HG02642 (cell line): ENCODE data around the gene SACS.

Experiments
- ATAC-seq: cut with Tn5 transposase; IDR thresholded peaks from one replicate; pipeline ENCODE4 v1.9.1; 2021; ENCODE audit warnings: mild to moderate bottlenecking; ENCODE audit not compliant: unreplicated experiment, poor library complexity

SACS gene, protein sequence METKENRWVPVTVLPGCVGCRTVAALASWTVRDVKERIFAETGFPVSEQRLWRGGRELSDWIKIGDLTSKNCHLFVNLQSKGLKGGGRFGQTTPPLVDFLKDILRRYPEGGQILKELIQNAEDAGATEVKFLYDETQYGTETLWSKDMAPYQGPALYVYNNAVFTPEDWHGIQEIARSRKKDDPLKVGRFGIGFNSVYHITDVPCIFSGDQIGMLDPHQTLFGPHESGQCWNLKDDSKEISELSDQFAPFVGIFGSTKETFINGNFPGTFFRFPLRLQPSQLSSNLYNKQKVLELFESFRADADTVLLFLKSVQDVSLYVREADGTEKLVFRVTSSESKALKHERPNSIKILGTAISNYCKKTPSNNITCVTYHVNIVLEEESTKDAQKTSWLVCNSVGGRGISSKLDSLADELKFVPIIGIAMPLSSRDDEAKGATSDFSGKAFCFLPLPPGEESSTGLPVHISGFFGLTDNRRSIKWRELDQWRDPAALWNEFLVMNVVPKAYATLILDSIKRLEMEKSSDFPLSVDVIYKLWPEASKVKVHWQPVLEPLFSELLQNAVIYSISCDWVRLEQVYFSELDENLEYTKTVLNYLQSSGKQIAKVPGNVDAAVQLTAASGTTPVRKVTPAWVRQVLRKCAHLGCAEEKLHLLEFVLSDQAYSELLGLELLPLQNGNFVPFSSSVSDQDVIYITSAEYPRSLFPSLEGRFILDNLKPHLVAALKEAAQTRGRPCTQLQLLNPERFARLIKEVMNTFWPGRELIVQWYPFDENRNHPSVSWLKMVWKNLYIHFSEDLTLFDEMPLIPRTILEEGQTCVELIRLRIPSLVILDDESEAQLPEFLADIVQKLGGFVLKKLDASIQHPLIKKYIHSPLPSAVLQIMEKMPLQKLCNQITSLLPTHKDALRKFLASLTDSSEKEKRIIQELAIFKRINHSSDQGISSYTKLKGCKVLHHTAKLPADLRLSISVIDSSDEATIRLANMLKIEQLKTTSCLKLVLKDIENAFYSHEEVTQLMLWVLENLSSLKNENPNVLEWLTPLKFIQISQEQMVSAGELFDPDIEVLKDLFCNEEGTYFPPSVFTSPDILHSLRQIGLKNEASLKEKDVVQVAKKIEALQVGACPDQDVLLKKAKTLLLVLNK (N-terminal part only)

DNA sequence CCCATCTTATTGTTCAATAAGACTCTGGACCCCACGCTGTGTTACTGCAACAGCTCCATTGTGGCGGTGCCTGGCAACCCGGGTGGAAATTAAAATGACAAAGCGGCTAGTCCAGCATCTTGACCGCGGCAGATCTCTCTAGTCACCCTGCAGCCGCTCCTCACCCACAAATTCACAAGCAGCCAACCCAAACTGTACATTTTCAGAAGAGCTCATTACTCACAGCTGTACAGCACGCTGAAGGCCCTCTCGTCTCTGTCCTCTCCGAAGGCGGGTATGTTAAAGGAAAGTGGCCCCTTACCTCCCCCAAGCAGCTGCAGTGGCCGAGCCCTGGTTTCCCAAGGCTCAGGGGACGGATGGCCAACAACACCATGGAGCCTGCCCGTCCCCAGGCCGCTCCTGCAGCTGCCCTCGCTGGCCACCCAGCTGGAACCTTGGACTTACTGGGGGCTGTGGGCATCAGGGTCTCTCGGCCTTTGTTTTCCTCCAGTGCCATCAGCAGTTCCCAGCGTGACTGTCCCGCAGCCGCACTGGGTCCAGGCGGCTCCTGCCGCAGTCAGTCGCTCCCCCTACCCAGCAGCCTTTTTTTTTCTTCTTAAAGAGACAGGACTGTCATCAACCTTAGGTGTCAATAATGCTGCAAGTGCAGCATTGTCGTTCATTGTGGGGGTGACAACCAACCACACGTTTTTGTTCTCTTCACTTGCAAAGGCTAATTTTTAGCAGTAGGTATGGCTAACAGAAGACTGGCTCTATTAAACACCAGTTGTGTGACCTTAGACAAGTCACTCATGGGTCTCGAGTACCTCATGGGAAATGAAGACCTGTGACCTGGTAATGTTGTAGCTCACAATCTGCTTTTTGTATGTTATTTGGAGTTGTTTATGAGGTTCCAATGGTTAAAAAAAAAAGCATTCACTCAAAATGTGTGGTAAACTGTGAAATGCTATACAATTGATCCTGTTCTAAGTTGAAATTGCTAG is at the start of gene SACS:
Gene SACS, minus strand, starts transcription at position 532 of the 983 bp plus-strand sequence. CDS start 22,463 bp downstream, outside the sequence.
- no peak for ATAC-seq

DNA sequence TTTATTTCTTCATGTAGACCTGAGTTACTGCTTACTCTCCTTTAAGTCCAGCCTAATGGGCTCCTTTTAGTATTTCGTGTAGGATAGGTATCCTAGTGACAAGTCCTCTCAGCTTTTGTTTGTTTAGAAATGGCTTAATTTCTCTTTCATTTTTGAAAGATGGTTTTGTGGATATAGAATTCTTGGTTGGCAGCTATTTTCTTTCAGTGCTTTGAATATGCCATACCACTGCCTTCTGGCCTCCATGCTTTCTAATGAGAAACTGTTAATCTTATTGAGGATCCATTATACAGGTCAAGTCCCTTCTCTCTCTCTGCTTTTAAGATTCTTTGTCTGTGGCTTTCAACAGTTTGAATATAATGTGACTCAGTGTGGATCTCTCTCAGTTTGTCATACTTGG is 46.8 kb upstream of the SACS start:
- no peak for ATAC-seq

DNA sequence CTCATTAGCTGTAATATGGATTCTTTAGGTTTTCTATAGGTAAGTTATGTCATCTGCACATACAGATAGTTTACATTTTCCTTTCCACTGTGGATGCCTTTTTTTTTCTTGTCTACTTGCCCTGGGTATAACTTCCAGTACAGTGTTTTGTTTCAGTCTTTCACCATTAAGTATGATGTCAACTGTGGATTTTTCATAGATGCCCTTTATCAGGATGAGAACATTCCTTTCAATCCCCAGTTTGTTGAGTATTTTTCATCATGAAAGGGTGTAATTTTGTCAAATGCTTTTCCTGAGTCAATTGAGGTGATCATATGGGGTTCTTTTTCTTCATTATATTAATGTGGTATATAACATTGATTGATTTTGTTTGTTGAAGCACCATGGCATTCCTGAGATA is 43.6 kb upstream of the SACS start:
- ATAC-seq: no peak

DNA sequence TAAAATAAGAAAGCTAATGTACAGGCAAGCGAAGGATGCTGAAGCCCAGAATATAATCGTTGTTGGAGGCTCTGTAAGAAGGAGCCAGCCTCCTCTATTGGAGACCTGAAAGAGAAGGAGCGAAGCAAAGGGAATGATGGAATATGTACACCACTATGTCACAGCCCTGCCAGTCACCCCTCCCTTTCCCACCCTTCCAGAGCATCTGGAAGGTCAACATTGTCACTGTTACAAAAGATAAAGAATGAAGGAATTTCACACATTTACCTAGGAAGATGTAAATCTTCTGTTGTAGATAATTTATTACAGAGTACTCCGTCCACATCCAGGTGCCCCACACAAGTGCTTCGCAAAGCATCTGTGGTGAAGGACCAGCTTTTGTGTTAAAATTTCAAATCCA is 39.7 kb upstream of the SACS start:
- ATAC-seq: no peak

DNA sequence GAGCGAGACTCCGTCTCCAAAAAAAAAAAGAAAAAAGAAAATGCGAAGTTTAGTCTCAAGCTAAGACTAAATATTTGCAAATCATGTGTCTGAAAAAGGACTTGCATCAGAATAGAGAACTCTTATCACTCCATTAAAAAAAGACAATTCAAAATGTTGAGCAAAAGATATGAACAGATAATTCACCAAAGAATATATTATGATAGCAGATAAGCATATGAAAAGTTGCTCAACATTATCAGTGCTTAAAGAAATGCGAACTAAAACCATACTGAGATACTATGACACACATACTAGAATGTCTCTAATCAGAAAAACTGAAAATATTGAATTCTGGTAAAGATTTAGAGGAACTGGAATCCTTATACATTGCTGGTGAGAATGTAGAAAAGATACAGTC is 38.7 kb upstream of the SACS start:
- ATAC-seq: no peak

DNA sequence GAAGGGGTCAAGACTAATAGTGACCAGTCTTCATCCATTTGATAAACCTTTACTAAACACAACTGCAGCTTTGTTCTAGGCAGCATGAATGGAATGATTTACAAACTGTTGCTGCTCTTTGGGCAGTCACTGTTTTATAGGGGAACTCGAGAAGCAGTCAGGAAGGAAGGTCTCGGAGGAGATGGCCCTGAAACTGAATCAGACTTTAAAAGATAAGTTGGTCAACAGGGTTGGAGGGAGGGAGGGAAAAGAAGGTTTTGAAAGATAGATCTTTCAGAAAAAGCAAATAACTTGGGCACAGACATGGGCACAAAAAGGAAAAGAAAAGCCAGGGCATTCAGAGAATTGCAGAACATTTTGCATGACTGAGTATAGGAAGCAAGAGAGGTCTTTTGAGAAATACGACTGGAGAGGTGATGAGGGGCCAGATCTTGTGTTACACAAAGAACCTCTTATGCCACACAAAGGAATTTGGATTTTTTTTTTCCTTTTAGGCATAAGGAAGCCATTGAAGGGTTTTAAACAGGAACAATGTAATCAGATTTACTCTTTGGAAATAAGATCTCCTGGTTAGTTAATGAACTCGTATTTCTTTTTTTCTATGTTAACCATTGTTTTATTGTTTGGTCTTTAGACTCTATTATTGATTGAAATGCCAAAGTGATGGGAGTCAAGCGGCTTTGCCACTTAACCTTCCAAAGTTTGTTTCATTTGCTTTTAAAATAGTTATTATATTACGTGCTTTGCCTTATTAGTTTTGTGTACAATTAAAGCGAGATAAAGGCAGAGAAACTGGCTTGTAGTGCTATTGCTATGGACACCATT is 37.5 kb upstream of the SACS start:
- ATAC-seq: no peak

DNA sequence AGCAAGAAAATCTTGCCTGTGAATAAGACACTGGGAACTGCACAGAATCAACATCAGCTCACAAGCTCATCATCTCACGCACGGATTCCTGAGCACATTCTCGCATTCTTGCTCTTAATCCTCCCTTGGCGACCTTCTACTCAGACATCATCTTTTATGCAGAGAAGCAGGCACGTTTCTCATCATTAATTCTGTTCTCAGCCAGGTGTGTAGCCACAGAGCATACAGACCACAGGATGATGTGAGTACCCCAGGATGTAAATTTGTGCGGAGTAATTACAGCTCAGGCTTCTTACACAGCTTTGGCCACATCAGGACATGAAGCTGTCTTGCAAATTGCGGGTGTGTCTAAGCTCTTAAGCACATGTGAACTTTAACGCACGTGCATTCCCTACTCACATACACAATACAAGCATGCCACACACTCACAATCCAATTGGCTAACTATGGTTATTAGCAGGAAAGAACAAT is 36.5 kb upstream of the SACS start:
- no peak for ATAC-seq

DNA sequence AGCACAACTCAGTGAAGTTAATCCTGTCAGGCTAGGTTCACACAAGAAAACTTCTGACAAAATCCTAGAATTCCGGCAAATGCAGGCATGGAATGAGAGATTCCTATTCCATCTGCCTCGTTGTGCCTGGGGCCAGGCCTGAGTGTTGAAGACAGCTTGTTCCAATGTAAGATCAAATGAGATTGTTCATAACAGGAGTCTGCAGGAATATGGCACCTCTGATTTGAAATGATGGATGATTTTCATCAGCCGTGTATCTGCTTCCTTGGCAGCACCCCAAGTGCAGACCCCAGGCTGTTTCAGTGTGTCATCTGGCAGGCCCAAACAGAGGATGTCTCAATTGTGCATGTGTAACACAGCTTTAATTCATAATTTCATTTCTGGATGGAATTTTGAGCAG is 35.3 kb upstream of the SACS start:
- no peak for ATAC-seq

DNA sequence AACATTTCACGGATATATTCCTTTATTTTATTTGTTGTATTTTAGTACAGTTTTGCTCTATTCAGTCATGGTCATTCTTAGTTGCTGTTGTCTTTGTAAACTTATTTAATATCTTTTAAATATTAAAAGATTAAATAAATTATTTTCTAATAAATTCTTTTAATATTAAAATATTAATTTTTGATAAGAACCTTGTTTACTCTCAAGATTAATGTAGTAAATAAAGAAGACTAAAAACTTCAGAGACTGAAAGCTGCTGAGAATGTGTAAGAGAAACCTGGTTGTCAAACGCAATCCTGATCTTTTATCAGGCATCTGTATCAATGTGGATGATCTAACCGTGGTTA is 34.4 kb upstream of the SACS start:
- no peak for ATAC-seq

DNA sequence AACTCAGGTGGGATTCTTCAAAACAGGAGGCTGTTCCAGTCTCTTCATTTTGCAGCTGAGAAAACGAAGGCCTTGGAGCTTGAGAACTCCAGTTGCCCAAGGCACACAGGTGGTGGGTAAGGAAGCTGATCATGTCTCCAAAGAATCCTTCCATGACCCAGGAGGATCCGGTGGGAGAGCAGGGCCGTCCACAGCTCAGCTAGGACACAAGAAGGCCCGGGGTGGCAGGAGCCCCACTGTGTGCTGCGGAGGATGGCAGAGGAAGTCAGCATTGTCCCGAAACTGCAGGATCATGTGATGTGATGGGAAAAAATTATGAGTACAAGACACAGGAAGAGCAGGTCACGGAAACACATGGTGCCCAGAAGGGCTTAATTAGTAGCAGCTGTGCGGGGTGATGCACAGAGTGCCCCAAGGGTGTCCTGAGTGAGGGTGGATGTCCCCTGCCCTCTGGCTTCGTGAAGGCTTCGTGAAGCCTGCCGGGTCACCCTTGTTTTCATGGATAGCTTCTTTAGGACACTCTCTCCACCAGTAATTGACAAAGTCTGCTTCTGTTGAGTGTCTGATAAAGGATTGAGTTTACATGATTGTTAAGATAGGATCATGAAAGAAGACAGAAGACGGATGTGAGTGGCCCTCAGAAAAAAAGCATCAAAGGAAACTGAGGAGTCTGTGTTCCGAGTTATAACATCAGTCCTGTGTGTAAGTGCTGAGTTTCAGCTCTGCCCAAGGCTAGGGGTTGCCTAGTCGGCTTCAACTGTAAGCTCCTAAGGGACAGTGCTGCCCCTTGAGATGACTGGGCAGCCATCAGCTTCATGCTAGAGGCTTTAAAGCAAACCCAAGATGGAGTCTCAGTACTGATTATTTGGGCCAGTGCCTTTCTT is 33.8 kb upstream of the SACS start:
- no peak for ATAC-seq

DNA sequence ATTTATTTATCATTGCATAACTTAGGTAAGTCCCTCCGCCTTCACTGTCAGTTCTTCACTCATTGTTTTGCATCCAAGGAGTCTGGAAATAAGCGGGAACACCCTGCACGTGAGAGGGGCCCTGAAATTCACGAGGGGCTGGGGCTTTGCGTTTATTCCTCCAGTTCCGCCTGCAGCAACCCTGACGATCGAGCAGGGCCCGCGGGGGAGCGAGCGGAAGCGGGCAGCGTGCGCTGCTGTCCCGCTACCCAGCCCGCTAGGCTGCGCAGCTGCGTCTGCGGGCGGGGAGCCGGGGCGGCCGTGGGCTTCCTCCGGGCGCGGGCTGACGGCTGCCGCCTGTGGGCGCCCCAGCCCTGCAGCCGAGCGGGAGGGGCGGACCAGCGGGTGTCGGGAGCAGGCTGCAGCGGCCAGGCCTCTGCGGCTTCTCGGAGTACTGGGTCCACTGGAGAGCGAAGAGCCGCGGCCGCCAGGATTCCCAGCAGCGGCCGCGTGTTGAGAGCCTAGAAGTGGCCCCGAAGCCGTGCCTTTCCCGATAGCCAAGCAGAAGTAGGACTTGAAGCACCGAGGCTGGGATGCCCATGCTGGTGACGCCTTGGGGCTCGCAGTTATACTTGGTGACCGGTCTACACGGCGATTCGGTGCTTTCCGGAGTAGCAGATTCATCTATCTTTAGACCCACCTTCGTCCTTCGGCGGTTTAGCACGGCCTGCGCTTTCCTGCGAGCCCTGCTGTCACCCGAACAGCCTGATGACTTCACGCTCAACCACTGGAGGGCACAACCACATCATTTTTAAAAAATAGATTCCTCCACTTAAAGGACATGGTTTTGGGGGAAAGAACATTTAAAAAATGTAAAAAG is 32.9 kb upstream of the SACS start:
- ATAC-seq: peak; percentile 90

DNA sequence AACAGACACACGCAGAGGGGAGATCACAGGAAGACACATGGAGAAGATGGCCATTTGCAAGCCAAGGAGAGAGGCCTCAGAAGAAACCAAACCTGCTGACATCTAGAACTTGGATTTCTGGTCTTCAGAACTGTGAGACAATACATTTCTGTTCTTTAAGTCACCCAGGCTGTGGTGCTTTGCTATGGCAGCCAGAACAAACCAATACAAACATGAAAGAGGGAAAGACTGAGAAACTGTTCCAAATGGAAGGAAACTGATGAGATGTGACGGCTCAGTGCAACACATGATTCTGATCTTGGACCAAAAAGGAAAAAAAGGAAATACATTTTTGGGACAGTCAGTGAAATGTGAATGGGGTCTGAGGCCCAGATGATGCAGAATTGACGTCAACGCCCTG is 30.2 kb upstream of the SACS start:
- no peak for ATAC-seq

DNA sequence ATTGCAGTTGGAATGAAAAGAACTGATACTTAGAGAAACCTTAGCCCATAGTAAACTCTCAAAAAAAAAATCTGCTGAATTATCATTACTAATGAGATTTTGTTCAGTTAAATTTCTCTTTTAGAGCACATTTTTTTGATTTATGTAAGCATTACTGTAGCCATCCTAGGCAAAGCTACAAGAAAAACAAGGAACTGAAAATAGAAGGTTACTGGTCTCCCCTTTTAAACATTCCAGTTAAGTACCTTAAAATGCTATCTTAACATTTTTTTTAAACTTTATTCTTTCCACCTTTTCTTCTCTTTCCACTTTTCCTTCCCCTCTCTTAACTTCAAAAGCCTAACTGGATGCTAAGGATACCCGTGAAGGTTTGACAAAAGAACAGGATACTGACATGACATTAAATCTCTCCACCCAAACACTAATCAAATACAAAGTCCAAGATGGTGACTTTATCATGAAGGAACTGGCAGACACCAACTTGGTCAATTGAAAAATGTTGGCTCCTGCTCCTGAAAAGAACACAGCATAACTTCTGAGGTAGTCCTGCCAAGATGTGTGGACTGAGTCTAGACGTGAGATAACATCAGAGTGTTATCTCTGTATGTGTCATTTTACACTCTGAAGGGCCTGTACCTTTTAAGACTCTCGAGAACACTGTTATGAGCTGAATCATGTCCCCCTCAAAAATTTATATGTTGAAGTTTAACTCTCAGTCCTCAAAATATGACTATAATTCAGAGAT is 29.5 kb upstream of the SACS start:
- ATAC-seq: no peak

DNA sequence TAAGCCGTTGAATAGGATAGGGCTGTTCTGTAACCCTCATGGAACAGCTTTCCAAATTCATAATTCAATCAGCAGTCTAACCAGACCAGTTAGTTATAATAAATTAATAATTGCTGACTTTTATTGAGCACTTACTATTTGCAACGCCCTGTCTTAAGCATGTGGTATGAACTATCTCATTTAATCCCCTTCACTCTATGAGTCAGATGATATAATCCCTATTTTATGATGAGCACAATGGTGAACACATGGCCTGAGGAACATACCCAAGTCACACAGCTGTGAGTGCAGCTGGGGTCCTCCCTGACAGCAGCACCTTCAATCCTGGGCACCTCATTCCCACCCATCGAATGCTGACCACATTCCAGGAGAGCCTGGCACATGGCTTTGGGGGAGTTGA is 28.0 kb upstream of the SACS start:
- no peak for ATAC-seq

DNA sequence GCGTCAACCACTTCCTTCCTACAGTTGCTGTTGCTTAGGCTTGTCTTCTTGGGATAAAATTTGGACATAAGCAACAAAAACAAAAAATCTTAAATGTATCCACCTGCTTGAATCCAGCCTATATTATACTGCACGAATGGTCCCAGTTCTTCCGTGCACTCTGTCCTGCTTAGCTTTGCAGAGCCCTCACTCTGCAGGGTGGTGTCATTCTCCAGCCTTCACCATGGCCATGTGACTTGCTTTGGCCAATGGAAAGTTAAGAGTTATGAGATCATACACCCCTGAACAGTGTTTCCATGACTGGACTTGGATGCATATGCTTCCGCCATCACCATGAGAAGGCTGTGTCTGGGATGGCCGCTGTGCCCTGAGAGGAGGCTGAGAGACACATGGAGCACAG is 27.4 kb upstream of the SACS start:
- ATAC-seq: no peak

DNA sequence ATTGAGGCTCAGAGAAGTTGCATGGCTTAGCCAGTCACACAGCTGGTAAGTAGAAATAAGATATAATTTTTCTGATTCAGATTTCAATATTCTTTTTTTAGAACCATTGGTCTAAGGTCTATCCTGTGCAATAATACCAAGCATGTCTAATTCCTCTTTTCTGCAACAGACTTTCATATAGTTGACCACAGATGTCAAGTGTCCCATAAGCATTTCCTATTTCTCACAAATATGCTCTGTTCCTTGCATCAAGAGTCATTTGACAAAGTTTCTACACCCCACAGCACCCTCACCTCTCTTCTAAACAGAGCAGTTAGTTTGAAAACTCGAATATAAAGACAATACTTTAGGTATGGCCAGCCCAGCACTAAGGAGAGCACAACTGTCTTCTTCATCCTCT is 26.8 kb upstream of the SACS start:
- peak; percentile 53 for ATAC-seq
